ENCODE results near the gene ALPG.

DNA sequence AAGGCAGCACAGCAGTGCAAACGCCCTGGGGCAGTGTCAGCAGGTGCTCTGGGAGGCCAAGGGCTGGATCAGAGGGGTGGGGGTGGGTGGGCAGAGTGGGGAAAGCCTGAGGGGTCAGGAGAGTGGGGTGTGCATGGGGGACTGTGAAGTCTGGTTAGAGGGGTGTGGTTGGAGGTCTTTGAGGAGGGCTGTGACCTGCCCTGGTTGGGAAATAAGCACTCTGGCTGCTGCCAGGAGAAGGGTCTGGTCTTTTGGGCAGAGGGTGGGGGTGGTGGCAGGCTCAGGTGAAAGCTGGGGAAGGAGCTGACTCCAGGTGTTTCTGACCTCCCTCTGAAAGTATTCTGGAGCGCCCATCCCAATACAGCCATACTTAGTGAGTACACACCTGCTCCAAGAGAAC lies 53.5 kb downstream of the ALPG start:
- TF ChIP-seq, protein P1, sequence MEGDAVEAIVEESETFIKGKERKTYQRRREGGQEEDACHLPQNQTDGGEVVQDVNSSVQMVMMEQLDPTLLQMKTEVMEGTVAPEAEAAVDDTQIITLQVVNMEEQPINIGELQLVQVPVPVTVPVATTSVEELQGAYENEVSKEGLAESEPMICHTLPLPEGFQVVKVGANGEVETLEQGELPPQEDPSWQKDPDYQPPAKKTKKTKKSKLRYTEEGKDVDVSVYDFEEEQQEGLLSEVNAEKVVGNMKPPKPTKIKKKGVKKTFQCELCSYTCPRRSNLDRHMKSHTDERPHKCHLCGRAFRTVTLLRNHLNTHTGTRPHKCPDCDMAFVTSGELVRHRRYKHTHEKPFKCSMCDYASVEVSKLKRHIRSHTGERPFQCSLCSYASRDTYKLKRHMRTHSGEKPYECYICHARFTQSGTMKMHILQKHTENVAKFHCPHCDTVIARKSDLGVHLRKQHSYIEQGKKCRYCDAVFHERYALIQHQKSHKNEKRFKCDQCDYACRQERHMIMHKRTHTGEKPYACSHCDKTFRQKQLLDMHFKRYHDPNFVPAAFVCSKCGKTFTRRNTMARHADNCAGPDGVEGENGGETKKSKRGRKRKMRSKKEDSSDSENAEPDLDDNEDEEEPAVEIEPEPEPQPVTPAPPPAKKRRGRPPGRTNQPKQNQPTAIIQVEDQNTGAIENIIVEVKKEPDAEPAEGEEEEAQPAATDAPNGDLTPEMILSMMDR (IDR thresholded peaks at IDR 0.05) = no peak
- TF ChIP-seq POLR2A (IDR thresholded peaks at IDR 0.05) = no peak
